ENCODE measurements around the gene KRT76.

KRT76 gene

GRCh38 chr12:52749827-52750226 is 27.3 kb downstream of the KRT76 start:
- ChIA-PET POLR2A (no interaction called here), CTCF (no interaction called here)
- no peak for DNase-seq (ENCODE audit: extremely low spot score)
- no peak for TF ChIP-seq CTCF (IDR thresholded peaks at IDR 0.05; ENCODE audit: control extremely low read depth, extremely low read depth, low read depth, missing control alignments)

- no peak for DNase-seq (ENCODE audit: extremely low spot score)
- POLR2A ChIA-PET: no interaction called here
- TF ChIP-seq CTCF (IDR thresholded peaks at IDR 0.05; ENCODE audit: control extremely low read depth, extremely low read depth, low read depth, missing control alignments): no peak
- CTCF ChIA-PET: no interaction called here
Measured at GRCh38 chr12:52748578-52748977, 28.6 kb downstream of the KRT76 start.

- ChIA-PET POLR2A (no interaction called here), CTCF (no interaction called here)
- DNase-seq (ENCODE audit: extremely low spot score): no peak
- no peak for TF ChIP-seq CTCF (IDR thresholded peaks at IDR 0.05; ENCODE audit: control extremely low read depth, extremely low read depth, low read depth, missing control alignments)
Measured at GRCh38 chr12:52745554-52745953, 31.6 kb downstream of the KRT76 start.

GRCh38 chr12:52744493-52745156 is 32.5 kb downstream of the KRT76 start:
- no peak for DNase-seq (ENCODE audit: extremely low spot score)
- ChIA-PET CTCF (no interaction called here), POLR2A (no interaction called here)
- TF ChIP-seq CTCF (IDR thresholded peaks at IDR 0.05; ENCODE audit: control extremely low read depth, extremely low read depth, low read depth, missing control alignments): no peak

GRCh38 chr12:52742822-52743457 is 34.2 kb downstream of the KRT76 start:
- ChIA-PET POLR2A (no interaction called here), CTCF (no interaction called here)
- no peak for TF ChIP-seq CTCF (IDR thresholded peaks at IDR 0.05; ENCODE audit: control extremely low read depth, extremely low read depth, low read depth, missing control alignments)
- no peak for DNase-seq (ENCODE audit: extremely low spot score)

DNA sequence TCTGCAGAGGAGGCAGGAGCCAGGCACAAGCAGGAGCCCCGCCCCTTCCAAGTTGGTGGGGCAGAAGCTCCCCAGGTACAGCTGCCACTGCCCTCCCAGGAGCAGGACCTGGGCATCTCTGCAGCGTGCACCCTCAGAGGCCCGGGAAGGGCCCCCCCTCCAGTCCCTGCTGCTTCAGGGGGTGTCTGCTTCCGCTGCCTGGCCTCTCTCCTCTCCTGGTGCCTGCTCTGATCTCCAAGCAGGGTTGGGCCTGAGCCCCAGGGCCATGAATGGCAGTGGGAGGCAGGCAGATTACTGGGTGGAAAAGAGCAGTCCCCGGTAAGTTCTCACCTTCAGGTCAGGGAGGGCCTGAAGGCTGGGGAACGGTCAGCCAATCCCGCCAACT is 35.0 kb downstream of the KRT76 start:
- TF ChIP-seq CTCF (IDR thresholded peaks at IDR 0.05; ENCODE audit: control extremely low read depth, extremely low read depth, low read depth, missing control alignments): no peak
- DNase-seq (ENCODE audit: extremely low spot score): no peak
- CTCF ChIA-PET: no interaction called here
- POLR2A ChIA-PET: no interaction called here
